ENCODE measurements around the gene SESN1.

The SESN1 gene

DNA sequence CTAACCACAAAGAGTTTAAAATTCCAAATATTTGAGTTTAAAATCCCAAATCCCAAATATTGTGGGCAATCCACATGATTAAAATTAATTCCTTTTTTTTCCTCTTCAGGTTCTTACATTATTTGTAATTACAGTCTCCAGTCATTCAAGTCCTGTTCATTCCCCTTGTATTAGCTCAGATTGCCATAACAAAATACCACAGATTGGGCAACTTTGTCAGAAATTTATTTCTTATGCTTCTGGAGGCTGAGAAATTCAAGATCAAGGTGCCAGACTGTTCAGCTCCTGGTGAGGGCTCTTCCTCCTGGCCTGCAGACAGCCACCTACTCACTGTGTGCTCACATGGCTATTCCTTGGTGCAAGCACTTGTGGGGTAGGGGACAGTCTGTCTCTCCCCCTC is 141.0 kb downstream of the SESN1 start:
- no peak for DNase-seq

DNA sequence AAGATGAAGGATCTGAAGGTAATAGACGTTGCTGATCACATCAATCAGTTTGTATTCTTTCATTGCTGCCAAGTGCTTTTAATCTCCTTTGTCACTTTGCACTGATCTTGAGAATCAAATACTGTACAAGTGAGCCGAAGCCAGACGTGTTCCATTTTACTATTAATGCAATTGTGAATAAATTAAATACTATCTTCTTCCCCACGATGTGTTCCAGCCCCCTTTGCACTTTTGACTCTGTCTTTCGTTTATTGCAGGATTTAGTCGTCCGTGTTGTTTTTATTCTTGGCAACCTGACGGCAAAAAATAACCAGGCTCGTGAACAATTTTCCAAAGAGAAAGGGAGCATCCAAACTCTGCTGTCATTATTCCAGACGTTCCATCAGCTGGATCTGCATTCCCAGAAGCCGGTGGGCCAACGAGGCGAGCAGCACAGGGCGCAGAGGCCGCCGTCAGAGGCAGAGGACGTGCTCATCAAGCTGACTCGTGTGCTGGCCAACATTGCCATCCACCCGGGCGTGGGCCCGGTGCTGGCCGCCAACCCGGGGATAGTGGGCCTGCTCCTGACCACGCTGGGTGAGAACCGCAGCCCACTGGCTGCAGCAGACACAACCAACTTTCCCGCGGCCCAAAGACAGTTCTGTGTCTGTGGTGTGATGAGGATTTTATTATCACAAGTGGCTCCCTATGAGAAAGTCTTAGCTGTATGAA is 141.7 kb downstream of the SESN1 start:
- no peak for DNase-seq

DNA sequence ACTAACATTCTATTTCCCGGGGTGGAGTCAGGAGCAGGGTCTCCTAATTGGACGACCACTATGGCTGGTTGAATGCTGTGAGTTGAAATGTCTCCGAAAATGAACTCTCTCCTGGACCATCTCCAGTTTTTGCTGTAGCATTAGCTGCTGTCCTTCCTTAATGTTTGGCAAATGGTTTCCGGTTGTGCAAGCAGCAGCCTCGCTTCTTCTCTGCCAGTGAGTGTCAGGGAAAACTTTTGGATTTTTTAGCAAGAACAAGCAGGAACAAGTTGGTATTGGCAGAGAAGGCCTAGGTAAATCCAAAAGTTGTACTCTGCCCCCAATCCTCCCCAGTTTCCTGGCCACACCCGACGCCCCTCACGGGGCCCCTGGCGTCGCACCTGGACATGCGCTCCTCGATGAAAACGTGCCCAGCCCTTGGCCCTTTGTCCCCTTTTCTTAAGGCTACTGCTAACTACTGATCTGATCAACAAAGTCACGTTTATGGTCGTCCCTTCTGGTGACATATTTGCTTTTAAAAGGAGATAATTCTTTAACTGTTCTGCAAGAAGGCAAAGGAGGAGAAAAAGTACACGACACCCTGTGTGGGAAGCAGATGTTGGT is 143.2 kb downstream of the SESN1 start:
- DNase-seq, result no peak

- peak; percentile 22 for DNase-seq
These were observed 146.4 kb downstream of the SESN1 start for GRCh38 chr6:108948181-108948661.

DNA sequence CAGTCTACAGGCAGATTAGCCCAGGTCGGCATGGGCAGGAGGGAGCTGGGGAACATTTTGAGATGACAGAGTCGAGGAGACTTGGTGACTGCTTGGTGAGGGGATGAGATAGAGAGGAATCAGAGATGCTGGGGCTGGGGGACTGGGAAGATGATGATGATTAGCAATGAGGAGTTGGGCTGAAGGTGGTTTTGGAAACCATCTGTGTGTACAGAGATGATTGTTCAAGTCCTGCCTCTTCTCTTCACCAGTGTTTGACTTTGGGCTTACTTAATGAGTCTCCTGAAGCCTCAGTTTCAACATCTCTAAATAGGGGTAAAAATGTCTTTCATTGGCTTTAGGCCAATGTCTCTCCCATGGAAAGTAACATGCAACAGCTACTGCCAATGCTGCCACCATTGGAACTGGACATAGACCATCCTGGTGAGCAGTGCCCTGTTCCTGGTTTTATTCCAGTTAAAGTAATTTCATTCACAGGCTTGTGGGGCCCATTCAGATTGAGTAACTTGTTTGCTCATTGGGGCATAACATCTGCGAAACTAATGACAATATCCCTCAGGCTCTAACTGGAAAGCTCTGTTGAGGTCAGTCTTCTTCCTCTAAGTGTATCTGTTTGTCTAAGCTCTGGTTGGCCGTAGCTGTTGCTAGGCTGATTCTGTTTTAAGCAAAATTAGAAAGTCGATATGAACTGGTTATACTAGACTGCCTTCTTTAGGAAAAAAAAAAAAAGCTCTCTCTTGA is 147.4 kb downstream of the SESN1 start:
- peak; percentile 13 for DNase-seq

GRCh38 chr6:108946695-108947094 is 148.0 kb downstream of the SESN1 start:
- no peak for DNase-seq

GRCh38 chr6:108945681-108946159 is 148.9 kb downstream of the SESN1 start:
- no peak for DNase-seq

DNA sequence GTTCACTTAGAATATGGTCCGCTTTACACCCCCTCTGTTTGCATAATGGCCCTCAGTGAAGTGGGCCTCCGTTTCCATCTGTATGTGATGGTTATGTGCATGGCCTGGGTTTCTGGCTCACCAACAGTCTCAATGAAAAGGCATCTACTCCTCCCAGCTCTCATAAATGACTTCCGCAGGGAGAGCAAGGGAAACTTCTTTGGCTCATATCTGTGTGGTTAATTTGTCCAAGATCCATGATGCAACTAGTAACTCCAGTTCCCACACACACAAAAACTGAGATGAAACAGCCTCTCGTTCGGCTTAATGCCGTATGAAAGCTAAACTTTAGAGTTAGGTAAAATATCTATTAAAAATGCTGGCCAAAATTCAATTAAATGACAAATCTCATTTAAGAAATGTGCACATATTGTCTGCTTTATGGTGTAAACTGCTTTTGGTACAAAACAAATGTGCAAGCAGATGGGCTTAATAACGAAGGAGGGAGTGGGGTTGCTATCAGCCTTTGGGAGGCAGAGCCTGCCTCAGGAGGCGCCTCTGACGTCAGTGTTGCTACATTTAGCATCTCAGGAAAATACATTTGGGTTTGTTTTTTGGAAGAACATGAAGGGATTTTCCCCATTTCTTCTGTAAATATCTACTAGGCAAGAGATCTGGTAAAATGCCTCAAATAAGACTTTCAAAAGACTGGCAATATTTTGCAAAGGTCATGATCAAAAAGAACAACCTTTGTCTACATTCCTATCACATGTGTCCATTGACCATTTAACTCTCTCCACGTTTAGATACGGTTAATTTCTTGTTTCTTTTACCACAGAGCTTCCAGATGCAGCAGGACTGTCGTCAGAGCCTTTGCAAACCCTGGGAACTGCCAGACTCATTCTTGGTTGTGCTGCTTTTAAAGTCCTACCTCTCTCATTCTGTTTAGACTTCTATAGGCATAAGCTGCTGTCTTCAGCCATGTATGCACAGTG is 149.7 kb downstream of the SESN1 start:
- DNase-seq, result no peak

- no peak for DNase-seq
These were observed 150.6 kb downstream of the SESN1 start for GRCh38 chr6:108944071-108944470.

DNA sequence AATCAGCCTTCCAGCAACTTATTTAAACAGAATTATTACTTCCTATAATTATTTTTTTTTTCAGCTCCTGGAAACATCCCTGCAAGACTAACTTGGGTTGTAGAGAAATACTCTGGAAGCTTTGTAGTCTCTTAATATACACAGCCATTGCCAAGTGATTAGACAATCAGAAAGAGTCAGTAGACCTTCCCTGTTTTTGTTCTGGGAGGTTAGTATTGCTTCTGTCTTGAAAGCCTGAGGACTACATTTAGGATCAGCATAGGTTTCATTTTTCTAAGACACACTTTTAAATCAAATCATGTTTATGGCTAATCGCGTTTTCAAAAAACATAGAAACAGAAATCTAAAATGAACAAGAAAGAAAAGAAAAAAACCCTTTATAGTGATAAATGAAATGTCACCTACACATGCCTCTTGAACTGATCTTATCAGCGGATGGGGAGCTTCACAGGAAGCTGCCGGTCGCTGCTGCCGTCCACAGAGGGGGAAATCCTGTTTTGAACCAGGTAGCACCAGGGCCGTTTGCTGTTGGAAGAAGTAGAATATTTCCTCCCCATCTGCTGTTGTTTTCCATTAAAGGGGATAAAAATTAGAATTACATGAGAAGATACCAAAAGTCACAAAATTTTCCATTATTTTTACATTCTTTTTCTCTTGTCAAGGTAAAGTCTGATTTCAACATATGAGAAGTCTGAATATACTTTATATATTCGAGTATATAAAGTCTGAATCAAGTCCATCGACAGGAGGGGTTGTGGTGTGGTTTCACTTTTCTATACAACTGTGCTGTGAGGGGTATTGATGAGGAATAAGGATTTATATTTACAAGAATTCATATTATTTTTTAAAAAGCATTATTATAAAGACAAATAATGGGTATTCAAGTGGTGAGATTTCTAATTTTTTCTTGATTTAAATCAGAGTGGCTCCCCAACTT is 151.8 kb downstream of the SESN1 start:
- no peak for DNase-seq

- DNase-seq, result no peak
These were observed 152.8 kb downstream of the SESN1 start for GRCh38 chr6:108941859-108942258.

- no peak for DNase-seq
These were observed 153.4 kb downstream of the SESN1 start for GRCh38 chr6:108941281-108941680.

- DNase-seq, result no peak
These were observed 153.9 kb downstream of the SESN1 start for GRCh38 chr6:108940741-108941140.

DNA sequence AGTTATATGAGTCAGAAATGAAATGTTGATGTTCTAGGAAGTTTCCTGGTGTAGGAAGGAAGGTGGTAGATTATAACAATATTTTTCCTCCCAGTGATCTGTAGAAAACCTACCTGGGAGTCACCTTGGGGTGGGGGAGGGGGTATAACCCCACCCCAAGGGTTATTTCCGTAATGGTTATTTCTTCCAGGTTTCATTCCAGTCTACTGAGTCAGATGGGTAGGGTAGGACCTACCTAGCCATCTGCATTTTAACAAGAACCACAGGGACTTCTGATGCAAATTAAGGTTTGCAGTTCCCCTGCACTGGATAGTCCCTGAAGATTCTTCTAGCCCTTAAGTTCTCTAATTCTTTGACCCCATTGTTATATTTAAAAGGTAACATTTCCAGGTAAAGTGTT is 157.5 kb downstream of the SESN1 start:
- DNase-seq, result no peak

All from DMS79 (cell line).